Lower leg skin (tissue), 3 donors: ENCODE data around the gene IRF1.

ENCODE experiments used
- POLR2A ChIP-seq, 2 donors: fragments of 450-650 bp; IDR thresholded peaks; one replicate each; pipeline ENCODE4 v1.6.1; 2016 to 2017; ENCODE audit warnings: antibody characterized with exemption in 2 of 2, mild to moderate bottlenecking in 1 of 2, moderate library complexity in 1 of 2
- TF ChIP-seq, protein P1 (sequence below), 3 donors: fragments of 450-650 bp; IDR thresholded peaks; one replicate each; pipeline ENCODE4 v1.5.1; 2016; ENCODE audit warnings: antibody characterized with exemption in 3 of 3, mild to moderate bottlenecking in 3 of 3, moderate library complexity in 2 of 3

DNA sequence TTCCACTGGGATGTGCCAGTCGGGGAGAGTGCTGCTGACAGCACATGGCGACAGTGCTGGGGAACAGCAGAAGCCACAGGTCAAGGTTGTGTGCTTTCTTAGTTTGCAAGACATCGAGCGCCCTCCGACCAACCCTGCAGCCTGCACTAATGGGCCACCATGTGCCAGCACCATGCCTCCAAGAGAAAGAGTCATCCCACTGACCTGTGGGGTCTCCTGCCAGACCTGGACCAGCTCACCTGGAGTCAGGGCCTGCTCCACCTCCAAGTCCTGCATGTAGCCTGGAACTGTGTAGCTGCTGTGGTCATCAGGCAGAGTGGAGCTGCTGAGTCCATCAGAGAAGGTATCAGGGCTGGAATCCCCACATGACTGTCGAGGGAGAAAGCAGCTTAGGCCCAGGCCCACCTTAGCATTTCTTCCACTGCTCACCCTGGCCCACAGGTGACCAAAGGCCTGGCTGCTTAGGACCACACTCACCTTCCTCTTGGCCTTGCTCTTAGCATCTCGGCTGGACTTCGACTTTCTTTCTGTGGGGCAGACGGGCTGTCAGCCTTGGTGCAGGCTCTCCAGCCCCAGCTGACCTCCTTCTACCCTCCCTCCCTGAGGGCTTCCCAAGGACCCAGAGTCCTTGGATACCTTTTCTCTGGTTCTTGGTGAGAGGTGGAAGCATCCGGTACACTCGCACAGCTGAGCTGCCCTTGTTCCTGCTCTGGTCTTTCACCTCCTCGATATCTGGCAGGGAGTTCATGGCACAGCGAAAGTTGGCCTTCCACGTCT lies 4.1 kb downstream of the IRF1 start:
- TF ChIP-seq, protein P1, sequence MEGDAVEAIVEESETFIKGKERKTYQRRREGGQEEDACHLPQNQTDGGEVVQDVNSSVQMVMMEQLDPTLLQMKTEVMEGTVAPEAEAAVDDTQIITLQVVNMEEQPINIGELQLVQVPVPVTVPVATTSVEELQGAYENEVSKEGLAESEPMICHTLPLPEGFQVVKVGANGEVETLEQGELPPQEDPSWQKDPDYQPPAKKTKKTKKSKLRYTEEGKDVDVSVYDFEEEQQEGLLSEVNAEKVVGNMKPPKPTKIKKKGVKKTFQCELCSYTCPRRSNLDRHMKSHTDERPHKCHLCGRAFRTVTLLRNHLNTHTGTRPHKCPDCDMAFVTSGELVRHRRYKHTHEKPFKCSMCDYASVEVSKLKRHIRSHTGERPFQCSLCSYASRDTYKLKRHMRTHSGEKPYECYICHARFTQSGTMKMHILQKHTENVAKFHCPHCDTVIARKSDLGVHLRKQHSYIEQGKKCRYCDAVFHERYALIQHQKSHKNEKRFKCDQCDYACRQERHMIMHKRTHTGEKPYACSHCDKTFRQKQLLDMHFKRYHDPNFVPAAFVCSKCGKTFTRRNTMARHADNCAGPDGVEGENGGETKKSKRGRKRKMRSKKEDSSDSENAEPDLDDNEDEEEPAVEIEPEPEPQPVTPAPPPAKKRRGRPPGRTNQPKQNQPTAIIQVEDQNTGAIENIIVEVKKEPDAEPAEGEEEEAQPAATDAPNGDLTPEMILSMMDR (IDR thresholded peaks at IDR 0.05), result no peak
- TF ChIP-seq POLR2A (IDR thresholded peaks at IDR 0.05), result no peak
